Measurements from ENCODE around the gene MAGI1. TPM values are rescaled to one million over a fixed set of nuclear protein-coding genes. Genes with fewer than 3 reads are reported as not detected.
A peak's percentile ranks its signal among the peaks of the same experiment; 100 is the strongest.

Gene MAGI1
- total RNA-seq, 4 donors from 2014 or later: 7.6 to 42.9 (median 37.0) TPM

DNA sequence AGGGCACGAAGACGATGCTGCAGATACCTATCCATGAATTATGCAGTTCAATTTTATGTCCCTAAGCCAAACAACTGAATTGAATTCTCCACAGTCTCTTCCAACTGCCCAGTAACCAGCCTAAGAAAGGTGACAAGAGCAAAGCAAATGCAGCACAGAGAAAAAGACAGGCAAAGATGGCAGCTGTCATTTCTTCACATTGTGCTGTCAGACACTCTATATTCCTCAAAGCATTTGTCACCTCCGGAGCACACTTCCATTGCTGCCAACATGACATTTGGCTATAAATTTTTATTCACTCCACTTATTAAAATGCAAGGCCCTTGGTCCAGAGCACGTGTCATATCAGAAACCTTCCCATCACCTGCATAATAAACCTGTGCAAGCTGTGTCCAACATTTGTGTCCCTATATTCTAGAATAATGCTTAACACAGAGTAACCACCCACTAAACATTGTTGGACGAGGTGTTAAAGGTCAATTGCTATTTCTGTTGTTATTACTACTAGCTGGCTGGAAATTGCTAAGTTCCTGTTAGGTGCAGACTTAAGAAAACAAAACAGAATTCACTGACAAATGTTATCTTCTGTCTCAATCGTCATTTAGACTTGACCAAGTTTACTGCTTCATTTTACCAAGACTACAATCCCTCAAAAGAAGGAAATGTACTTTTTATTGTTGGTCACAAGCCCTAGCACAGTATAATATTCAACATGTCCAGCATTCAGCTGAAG lies 89.7 kb downstream of the MAGI1 start:
- H3K4me1 ChIP-seq: no peaks in the 10 kb centered on the region
- intact Hi-C loops (cut with DNase I; ENCODE audit: low total_unique reads): no loop called here
- no peak for TF ChIP-seq POLR2A (IDR thresholded peaks at IDR 0.05)
- TF ChIP-seq, protein P1, sequence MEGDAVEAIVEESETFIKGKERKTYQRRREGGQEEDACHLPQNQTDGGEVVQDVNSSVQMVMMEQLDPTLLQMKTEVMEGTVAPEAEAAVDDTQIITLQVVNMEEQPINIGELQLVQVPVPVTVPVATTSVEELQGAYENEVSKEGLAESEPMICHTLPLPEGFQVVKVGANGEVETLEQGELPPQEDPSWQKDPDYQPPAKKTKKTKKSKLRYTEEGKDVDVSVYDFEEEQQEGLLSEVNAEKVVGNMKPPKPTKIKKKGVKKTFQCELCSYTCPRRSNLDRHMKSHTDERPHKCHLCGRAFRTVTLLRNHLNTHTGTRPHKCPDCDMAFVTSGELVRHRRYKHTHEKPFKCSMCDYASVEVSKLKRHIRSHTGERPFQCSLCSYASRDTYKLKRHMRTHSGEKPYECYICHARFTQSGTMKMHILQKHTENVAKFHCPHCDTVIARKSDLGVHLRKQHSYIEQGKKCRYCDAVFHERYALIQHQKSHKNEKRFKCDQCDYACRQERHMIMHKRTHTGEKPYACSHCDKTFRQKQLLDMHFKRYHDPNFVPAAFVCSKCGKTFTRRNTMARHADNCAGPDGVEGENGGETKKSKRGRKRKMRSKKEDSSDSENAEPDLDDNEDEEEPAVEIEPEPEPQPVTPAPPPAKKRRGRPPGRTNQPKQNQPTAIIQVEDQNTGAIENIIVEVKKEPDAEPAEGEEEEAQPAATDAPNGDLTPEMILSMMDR (IDR thresholded peaks at IDR 0.05): no peak

DNA sequence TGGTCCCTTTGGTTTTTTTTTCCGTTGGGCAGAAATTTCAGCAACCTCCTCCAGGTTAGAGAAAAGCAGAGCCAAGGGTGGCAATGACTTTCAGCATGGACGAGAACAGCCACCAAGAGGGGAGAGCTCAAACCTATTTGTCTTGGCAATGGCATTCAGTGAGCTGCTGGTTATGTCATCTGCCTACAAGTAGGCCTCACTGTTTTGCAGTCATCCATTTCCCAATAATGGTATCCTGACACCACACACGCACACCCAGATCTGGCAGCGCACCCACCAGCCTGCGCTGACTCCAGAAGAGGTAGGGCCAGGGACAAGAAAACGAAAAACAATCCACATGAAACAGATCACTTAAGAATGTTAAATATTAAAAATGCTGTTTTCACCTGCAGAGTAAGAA lies 92.3 kb downstream of the MAGI1 start:
- Histone ChIP-seq H3K36me3 (peaks cover 0 to under 1% of the 10 kb centered on the region in 2 donors), H3K4me3 (no peak overlapping the region), H3K27ac (peak overlapping the region; percentile 13 to 65), H3K9me3 (no peaks in the 10 kb centered on the region), H3K27me3 (no peaks in the 10 kb centered on the region), H3K4me1 (no peaks in the 10 kb centered on the region)
- DNase-seq: peak in 1 of 2 donors; percentile 36
- TF ChIP-seq, protein P1 (IDR thresholded peaks at IDR 0.05): no peak
- no peak for TF ChIP-seq POLR2A (IDR thresholded peaks at IDR 0.05)
- intact Hi-C loops (cut with DNase I; ENCODE audit: low total_unique reads): no loop called here

More for the DNA sequence above, 89.7 kb downstream of the MAGI1 start:
- Histone ChIP-seq H3K9me3 (no peaks in the 10 kb centered on the region), H3K27ac (peak overlapping the region; percentile 18 to 63), H3K36me3 (peaks cover 0 to 4% of the 10 kb centered on the region in 2 donors), H3K4me3 (no peak overlapping the region), H3K27me3 (no peaks in the 10 kb centered on the region)
- no peak for DNase-seq

DNA sequence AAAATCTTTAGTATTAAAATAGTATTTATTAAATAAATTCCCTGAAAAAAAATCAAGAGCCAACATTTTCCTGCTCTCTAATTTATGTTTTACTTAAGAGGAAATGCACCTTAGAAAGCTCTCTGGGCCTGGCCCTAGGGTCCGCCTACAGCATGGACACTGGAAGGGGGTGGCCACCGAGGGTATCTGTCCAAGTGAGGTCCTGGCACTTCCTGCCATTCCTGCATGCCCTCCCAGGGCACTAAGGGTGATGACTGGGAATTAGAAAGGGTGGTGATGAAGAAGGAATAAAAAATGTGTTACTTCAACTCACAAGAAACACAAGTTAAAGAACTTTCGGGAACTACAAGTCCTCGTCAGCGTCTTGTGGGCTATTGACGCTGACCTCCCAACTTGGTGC lies 92.8 kb downstream of the MAGI1 start:
- H3K4me3 ChIP-seq: no peak overlapping the region
- H3K27ac ChIP-seq: peak overlapping the region; percentile 13 to 65
- intact Hi-C loops (cut with DNase I; ENCODE audit: low total_unique reads): no loop called here
- no peaks in the 10 kb centered on the region for H3K9me3 ChIP-seq
- no peaks in the 10 kb centered on the region for H3K36me3 ChIP-seq
- TF ChIP-seq POLR2A (IDR thresholded peaks at IDR 0.05): no peak
- TF ChIP-seq, protein P1 (IDR thresholded peaks at IDR 0.05): no peak
- H3K4me1 ChIP-seq: no peaks in the 10 kb centered on the region
- H3K27me3 ChIP-seq: no peaks in the 10 kb centered on the region
- no peak for DNase-seq

DNA sequence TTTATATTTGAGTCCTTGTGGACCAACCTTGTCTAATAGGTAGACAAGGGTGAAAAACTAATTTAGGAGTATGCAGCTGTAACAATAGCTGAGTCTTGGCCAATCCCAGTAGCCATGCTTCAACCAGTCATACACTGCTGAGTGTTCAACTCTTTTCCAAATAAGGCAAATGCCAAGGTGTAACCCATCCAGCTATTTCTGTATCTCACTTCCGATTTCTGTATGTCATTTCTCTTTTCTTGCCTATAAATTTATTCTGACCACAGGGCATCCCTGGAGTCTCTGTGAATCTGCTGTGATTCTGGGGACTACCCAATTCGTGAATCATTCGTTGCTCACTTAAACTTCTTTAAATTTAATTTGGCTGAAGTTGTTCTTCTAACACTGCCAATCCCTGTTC lies 93.2 kb downstream of the MAGI1 start:
- no peaks in the 10 kb centered on the region for H3K27me3 ChIP-seq
- no peak for TF ChIP-seq POLR2A (IDR thresholded peaks at IDR 0.05)
- TF ChIP-seq, protein P1 (IDR thresholded peaks at IDR 0.05): no peak
- H3K36me3 ChIP-seq: no peaks in the 10 kb centered on the region
- no peak for DNase-seq
- H3K27ac ChIP-seq: peak overlapping the region in 1 of 2 donors; percentile 65
- no peaks in the 10 kb centered on the region for H3K9me3 ChIP-seq
- no peak overlapping the region for H3K4me3 ChIP-seq
- no peaks in the 10 kb centered on the region for H3K4me1 ChIP-seq
- intact Hi-C loops (cut with DNase I; ENCODE audit: low total_unique reads): no loop called here

- no peak for DNase-seq
- no peak for TF ChIP-seq POLR2A (IDR thresholded peaks at IDR 0.05)
- TF ChIP-seq, protein P1 (IDR thresholded peaks at IDR 0.05): no peak
- Histone ChIP-seq H3K4me3 (no peak overlapping the region), H3K36me3 (no peaks in the 10 kb centered on the region), H3K9me3 (no peaks in the 10 kb centered on the region), H3K27ac (no peak overlapping the region), H3K27me3 (no peaks in the 10 kb centered on the region), H3K4me1 (no peaks in the 10 kb centered on the region)
- intact Hi-C loops (cut with DNase I; ENCODE audit: low total_unique reads): no loop called here
Measured at GRCh38 chr3:65944252-65944651, 94.5 kb downstream of the MAGI1 start.

Measured in uterus (tissue), 4 donors.